Sigmoid colon (tissue), 7 donors: Measurements from ENCODE around the gene ITK. TPM values are rescaled to one million over a fixed set of nuclear protein-coding genes. Genes with fewer than 3 reads are reported as not detected.

Experiments
- DNase-seq: peaks from one replicate; pipeline ENCODE4 v3.0.0-alpha.2; 2019
- H3K27ac ChIP-seq, 4 donors: fragments of 200-600 bp; sonication (generic); one replicate each; pipeline ENCODE4 v1.5.1; 2016 to 2019; ENCODE audit warnings: mild to moderate bottlenecking in 1 of 4
- H3K27me3 ChIP-seq, 3 donors: fragments of 200-600 bp; sonication (generic); one replicate each; pipeline ENCODE4 v1.5.1; 2019; ENCODE audit warnings: mild to moderate bottlenecking in 1 of 3
- H3K36me3 ChIP-seq, 4 donors: fragments of 200-600 bp; sonication (generic); one replicate each; pipeline ENCODE4 v1.5.1; 2016 to 2019
- H3K4me1 ChIP-seq, 4 donors: fragments of 200-600 bp; sonication (generic); one replicate each; pipeline ENCODE4 v1.5.1; 2017 to 2019
- H3K4me3 ChIP-seq, 4 donors: fragments of 200-600 bp; sonication (generic); one replicate each; pipeline ENCODE4 v1.5.1; 2017 to 2019; ENCODE audit warnings: mild to moderate bottlenecking in 2 of 4, moderate library complexity in 1 of 4
- H3K9me3 ChIP-seq, 4 donors: fragments of 200-600 bp in 3 of 4; sonication (generic) in 3 of 4; one replicate each; pipeline versions ENCODE4 v1.5.1 to v1.6.1; 2013 to 2019
- CTCF ChIP-seq, 4 experiments: fragments of 450-650 bp in 3 of 4; fragments of 200-600 bp in 1 of 4; IDR thresholded peaks; one replicate each; pipeline ENCODE4 v1.5.1; 2016 to 2019; ENCODE audit warnings: antibody characterized with exemption in 4 of 4, mild to moderate bottlenecking in 3 of 4, moderate library complexity in 2 of 4
- EP300 ChIP-seq, 4 donors: sonication (generic); formaldehyde crosslinking; IDR thresholded peaks; one replicate each; pipeline ENCODE4 v1.6.1; 2017; ENCODE audit warnings: antibody characterized with exemption in 4 of 4
- POLR2A ChIP-seq, 2 donors: fragments of 450-650 bp; IDR thresholded peaks; one replicate each; pipeline ENCODE4 v1.6.1; 2016; ENCODE audit warnings: antibody characterized with exemption in 2 of 2, mild to moderate bottlenecking in 2 of 2, moderate library complexity in 2 of 2
- POLR2AphosphoS5 ChIP-seq, 4 donors: sonication (generic); formaldehyde crosslinking; IDR thresholded peaks; one replicate each; pipeline ENCODE4 v1.6.1; 2017; ENCODE audit warnings: antibody characterized with exemption in 4 of 4
- WGBS, 2 donors: extraction: QIAGEN DNeasy Blood & Tissue Kit; methylation state at CpG; one replicate each; pipeline ENCODE4 v1.1.7; 2013; 5-methylcytosine and 5-hydroxymethylcytosine counted together
- intact Hi-C: fragments of 100-400 bp; cut with DNase I; formaldehyde crosslinking; loops from one replicate; pipeline ENCODE4 v1.15.1; 2023
- polyA plus RNA-seq, 3 donors: library from polyadenylated mRNA; stranded (reverse); fragments of 200-250 nt; gene quantifications; one replicate each; pipeline ENCODE4 v1.2.3, GENCODE V29; 2013
- total RNA-seq, 4 donors: library from RNA; depleted of rRNA; stranded (reverse); fragments of >200 nt; gene quantifications; one replicate each; pipeline ENCODE4 v1.1.0, GENCODE V29; 2016
- donor health status: healthy with polysubstance abuse.
- donor health status: Bipolar disorder and iron deficiency.
- donor health status: healthy.

The ITK gene
- total and polyA plus RNA-seq, 7 donors, result 0.60 to 15.1 (median 1.5) TPM

DNA sequence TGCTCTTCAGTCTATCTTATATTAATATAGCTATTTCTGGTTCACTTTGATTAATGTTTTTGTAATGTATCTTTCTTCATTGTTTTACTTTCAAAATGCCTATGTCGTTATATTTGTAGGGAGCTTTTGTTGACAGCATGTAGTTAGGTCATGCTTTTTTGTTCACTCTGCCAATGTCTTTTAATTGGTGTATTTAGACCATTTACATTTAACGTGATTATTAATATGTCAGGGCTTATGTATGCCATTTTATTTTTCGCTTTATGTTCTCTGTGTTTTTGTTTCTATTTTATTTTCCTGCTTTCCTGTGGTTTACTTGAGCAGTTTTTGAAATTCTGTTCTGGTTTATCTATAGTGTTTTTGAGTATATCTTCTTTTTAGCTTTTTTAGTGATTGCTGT, 25.3 kb upstream of the ITK start:
- no peaks in the 10 kb centered on the region for H3K9me3 ChIP-seq
- no peak overlapping the region for H3K4me3 ChIP-seq
- TF ChIP-seq CTCF (IDR thresholded peaks at IDR 0.05), result no peak
- TF ChIP-seq POLR2AphosphoS5 (IDR thresholded peaks at IDR 0.05), result no peak
- H3K27ac ChIP-seq, result no peak overlapping the region
- 64 to 88% methylated on average over 3 of the region's 3 CpGs for WGBS, 2 donors
- no peak for DNase-seq
- no peaks in the 10 kb centered on the region for H3K4me1 ChIP-seq
- intact Hi-C loops, result no loop called here
- no peaks in the 10 kb centered on the region for H3K36me3 ChIP-seq
- H3K27me3 ChIP-seq, result no peaks in the 10 kb centered on the region

DNA sequence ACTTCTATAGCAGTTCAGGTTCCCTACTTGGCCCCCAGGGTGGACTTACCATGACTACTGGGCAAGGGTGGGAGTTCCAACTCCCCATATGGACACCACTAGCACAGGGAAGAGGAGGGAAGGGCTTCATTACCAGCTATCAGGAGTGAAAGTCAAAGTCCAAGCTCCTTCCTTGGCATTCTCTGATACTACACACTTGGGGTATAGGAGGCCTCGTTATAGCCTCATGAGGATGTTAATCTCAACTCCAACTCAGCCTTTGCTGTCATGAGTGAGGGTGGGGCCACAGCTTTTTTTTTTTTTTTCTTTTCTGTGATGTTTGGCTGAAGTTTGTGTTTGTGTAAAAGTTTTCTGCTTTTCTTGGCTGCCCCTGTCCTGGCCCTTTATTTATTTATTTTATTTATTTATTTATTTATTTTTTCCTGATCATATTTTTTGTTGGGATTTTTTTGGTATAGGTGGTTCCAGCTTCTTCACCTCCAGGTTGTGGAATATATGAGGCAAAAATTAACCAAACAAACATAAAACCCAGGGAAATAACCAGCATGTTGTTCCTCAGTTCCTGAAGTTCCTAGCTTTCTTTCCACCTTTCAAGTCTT, 23.2 kb upstream of the ITK start:
- intact Hi-C loops, result no loop called here
- H3K27me3 ChIP-seq, result no peaks in the 10 kb centered on the region
- no peak overlapping the region for H3K4me3 ChIP-seq
- H3K27ac ChIP-seq, result no peak overlapping the region
- TF ChIP-seq CTCF (IDR thresholded peaks at IDR 0.05) (no peak), POLR2A (IDR thresholded peaks at IDR 0.05) (no peak)
- H3K9me3 ChIP-seq, result no peaks in the 10 kb centered on the region
- WGBS, 2 donors, result 25 to 59% methylated on average over 1 of the region's 1 CpG
- no peak for DNase-seq
- H3K4me1 ChIP-seq, result no peaks in the 10 kb centered on the region
- no peaks in the 10 kb centered on the region for H3K36me3 ChIP-seq

- no peak overlapping the region for H3K27ac ChIP-seq
- H3K36me3 ChIP-seq, result no peaks in the 10 kb centered on the region
- TF ChIP-seq POLR2A (IDR thresholded peaks at IDR 0.05) (no peak), CTCF (IDR thresholded peaks at IDR 0.05) (no peak), POLR2AphosphoS5 (IDR thresholded peaks at IDR 0.05) (no peak), EP300 (IDR thresholded peaks at IDR 0.05) (no peak)
- no peaks in the 10 kb centered on the region for H3K27me3 ChIP-seq
- WGBS, 2 donors, result 78 to 84% methylated on average over 6 of the region's 6 CpGs
- H3K4me1 ChIP-seq, result no peaks in the 10 kb centered on the region
- H3K4me3 ChIP-seq, result no peak overlapping the region
- no peaks in the 10 kb centered on the region for H3K9me3 ChIP-seq
- intact Hi-C loops, result no loop called here
- no peak for DNase-seq
These were observed 21.4 kb upstream of the ITK start for GRCh38 chr5:157159209-157159751.

DNA sequence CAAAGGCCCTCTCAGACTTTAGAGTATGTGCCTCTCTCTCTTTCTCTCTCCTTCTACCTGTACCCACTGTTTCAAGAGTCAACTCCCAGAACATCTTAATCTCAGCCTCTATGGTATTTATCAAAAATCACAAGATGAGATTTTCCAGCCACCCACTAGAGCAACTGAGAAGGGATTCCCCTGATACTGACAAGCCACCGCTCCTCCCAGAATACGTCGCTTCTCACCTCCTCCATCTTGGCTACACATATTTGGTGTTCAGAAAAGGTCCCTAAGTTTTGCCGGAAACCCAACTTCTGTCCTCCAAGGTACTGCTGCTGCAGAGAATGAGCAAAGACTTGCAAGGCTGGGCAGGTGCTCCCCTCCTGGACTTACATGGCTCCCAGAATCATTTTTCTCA, 20.6 kb upstream of the ITK start:
- TF ChIP-seq POLR2AphosphoS5 (IDR thresholded peaks at IDR 0.05) (no peak), POLR2A (IDR thresholded peaks at IDR 0.05) (no peak)
- no peak overlapping the region for H3K27ac ChIP-seq
- H3K4me3 ChIP-seq, result no peak overlapping the region
- DNase-seq, result no peak
- H3K4me1 ChIP-seq, result no peaks in the 10 kb centered on the region
- no peaks in the 10 kb centered on the region for H3K27me3 ChIP-seq
- no peaks in the 10 kb centered on the region for H3K9me3 ChIP-seq
- WGBS, 2 donors, result 89 to 92% methylated on average over 4 of the region's 4 CpGs
- intact Hi-C loops, result no loop called here
- no peaks in the 10 kb centered on the region for H3K36me3 ChIP-seq

DNA sequence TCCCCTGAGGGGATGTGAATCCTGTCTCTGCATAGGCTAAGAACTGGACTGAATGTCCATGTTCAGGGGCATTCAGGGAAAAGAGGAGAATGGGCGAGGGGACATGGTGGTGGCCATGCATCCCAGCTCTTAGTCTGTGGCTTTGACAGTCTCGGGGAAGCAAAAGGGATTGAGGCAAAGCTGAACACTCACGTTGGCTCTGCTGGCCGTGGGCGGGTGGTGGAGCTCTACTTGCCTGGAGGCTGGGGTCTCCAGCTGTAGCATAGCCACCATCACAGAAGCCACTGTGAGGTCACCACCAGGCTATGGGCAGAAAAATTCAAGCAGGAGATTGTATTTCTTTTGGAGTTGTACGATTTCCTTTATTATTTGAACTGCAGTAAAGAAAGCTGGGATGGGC, 18.6 kb upstream of the ITK start:
- Histone ChIP-seq H3K27ac (no peak overlapping the region), H3K4me1 (no peaks in the 10 kb centered on the region), H3K4me3 (no peak overlapping the region), H3K27me3 (no peaks in the 10 kb centered on the region), H3K9me3 (no peaks in the 10 kb centered on the region), H3K36me3 (no peaks in the 10 kb centered on the region)
- TF ChIP-seq CTCF (IDR thresholded peaks at IDR 0.05), result no peak
- TF ChIP-seq EP300 (IDR thresholded peaks at IDR 0.05), result no peak
- no peak for TF ChIP-seq POLR2AphosphoS5 (IDR thresholded peaks at IDR 0.05)
- TF ChIP-seq POLR2A (IDR thresholded peaks at IDR 0.05), result no peak
- no peak for DNase-seq
- 89 to 90% methylated on average over 6 of the region's 6 CpGs for whole genome bisulfite sequencing, 2 donors
- intact Hi-C loops, result no loop called here
